Osteoblast (primary cell): ENCODE results near the gene DNMT1. TPM values are rescaled to one million over a fixed set of nuclear protein-coding genes. Genes with fewer than 3 reads are reported as not detected.
A peak's percentile ranks its signal among the peaks of the same experiment; 100 is the strongest.

Source experiments
- DNase-seq: peaks from one replicate; pipeline ENCODE4 v3.0.0; 2011; ENCODE audit warnings: low spot score, mixed read lengths; ENCODE audit not compliant: insufficient read length; ENCODE audit errors: missing footprints
- H2AFZ ChIP-seq: 2 replicates; pipeline ENCODE4 v1.6.0; 2011; ENCODE audit warnings: mild to moderate bottlenecking, low read length
- H3K27ac ChIP-seq: 2 replicates; pipeline ENCODE4 v1.5.1; 2011; ENCODE audit warnings: mild to moderate bottlenecking, low read depth, low read length, moderate library complexity
- H3K27me3 ChIP-seq: 2 replicates; pipeline ENCODE4 v1.6.0; 2012; ENCODE audit warnings: mild to moderate bottlenecking, control low read depth, inconsistent platforms, low read length, moderate library complexity; ENCODE audit not compliant: insufficient read depth
- H3K36me3 ChIP-seq: 2 replicates; pipeline ENCODE4 v1.5.1; 2011; ENCODE audit warnings: mild to moderate bottlenecking, low read length, control low read depth, moderate library complexity; ENCODE audit not compliant: insufficient read depth
- H3K4me1 ChIP-seq: 2 replicates; pipeline ENCODE4 v1.5.1; 2011; ENCODE audit warnings: mild to moderate bottlenecking, low read length, control low read depth, moderate library complexity; ENCODE audit not compliant: insufficient read depth
- H3K4me2 ChIP-seq: 2 replicates; pipeline ENCODE4 v1.6.0; 2011; ENCODE audit warnings: mild to moderate bottlenecking, low read length; ENCODE audit not compliant: insufficient read depth
- H3K4me3 ChIP-seq: fragments of 200-600 bp; sonication (generic); 3 replicates; pipeline ENCODE4 v1.5.1; 2012; ENCODE audit warnings: mild to moderate bottlenecking, low read length, inconsistent platforms; ENCODE audit not compliant: insufficient read depth
- H3K79me2 ChIP-seq: 2 replicates; pipeline ENCODE4 v1.6.0; 2012; ENCODE audit warnings: mild to moderate bottlenecking, low read length, control low read depth, inconsistent platforms; ENCODE audit not compliant: insufficient read depth
- H3K9me3 ChIP-seq: 2 replicates; pipeline ENCODE4 v1.5.1; 2011; ENCODE audit warnings: low read depth, low read length, control low read depth
- H4K20me1 ChIP-seq: 2 replicates; pipeline ENCODE4 v1.6.0; 2012; ENCODE audit warnings: mild to moderate bottlenecking, low read length, control low read depth; ENCODE audit not compliant: insufficient read depth
- CTCF ChIP-seq: IDR thresholded peaks from 2 replicates; pipeline ENCODE4 v1.5.1; 2011; ENCODE audit warnings: mild to moderate bottlenecking, low read depth, low read length, moderate library complexity; ENCODE audit errors: extremely low read depth
- total RNA-seq: library from RNA; depleted of rRNA; stranded (reverse); fragments of >200 nt; gene quantifications from 2 replicates; pipeline ENCODE4 v1.2.3, GENCODE V29; 2012

The DNMT1 gene
- total RNA-seq, 1 donor = 33.7 TPM

GRCh38 chr19:10106100-10106936 is 88.4 kb downstream of the DNMT1 start, which contains the start of gene PPAN:
Gene PPAN, plus strand, starts transcription at chr19:10106362. Its CDS starts 33 bp downstream, at chr19:10106395.
- Histone ChIP-seq H3K4me3 (peak within 1 kb of the TSS; percentile 93), H4K20me1 (peaks cover 3% of the 10 kb centered on the region), H3K4me1 (peaks cover 10% of the 10 kb centered on the region), H3K9me3 (no peaks in the 10 kb centered on the region), H3K27ac (peak within 1 kb of the TSS; percentile 88), H2AFZ (peak within 1 kb of the TSS; percentile 77), H3K27me3 (no peaks in the 10 kb centered on the region), H3K36me3 (peaks cover 36% of the 10 kb centered on the region), H3K4me2 (peak within 1 kb of the TSS; percentile 94), H3K79me2 (peaks cover 29% of the 10 kb centered on the region)
- DNase-seq = peak; percentile 100
- TF ChIP-seq CTCF = no peak

GRCh38 chr19:10105509-10106099 is 89.1 kb downstream of the DNMT1 start:
- Histone ChIP-seq H3K27me3 (no peaks in the 10 kb centered on the region), H3K4me3 (peak overlapping the region; percentile 93), H3K9me3 (no peaks in the 10 kb centered on the region), H3K27ac (no peak overlapping the region), H3K36me3 (peaks cover 30% of the 10 kb centered on the region), H3K4me2 (peak overlapping the region; percentile 94), H3K4me1 (peaks cover 10% of the 10 kb centered on the region), H2AFZ (peak overlapping the region; percentile 48), H3K79me2 (peaks cover 29% of the 10 kb centered on the region), H4K20me1 (peaks cover 2% of the 10 kb centered on the region)
- TF ChIP-seq CTCF = no peak
- DNase-seq = no peak

- peak; percentile 56 for DNase-seq
- Histone ChIP-seq H3K27ac (no peak overlapping the region), H3K36me3 (peaks cover 23% of the 10 kb centered on the region), H2AFZ (peak overlapping the region; percentile 48), H3K79me2 (peaks cover 29% of the 10 kb centered on the region), H3K4me1 (peaks cover 10% of the 10 kb centered on the region), H3K27me3 (no peaks in the 10 kb centered on the region), H3K9me3 (no peaks in the 10 kb centered on the region), H3K4me3 (no peak overlapping the region), H3K4me2 (no peak overlapping the region), H4K20me1 (peaks cover 2% of the 10 kb centered on the region)
- TF ChIP-seq CTCF = no peak
Measured at GRCh38 chr19:10104665-10105508, 89.9 kb downstream of the DNMT1 start.
